GM12878 (cell line): ENCODE results near the gene SBF2. TPM values are rescaled to one million over a fixed set of nuclear protein-coding genes. Genes with fewer than 3 reads are reported as not detected.

ENCODE experiments used
- ATAC-seq: fragments of 200-7000 bp; cut with Tn5 transposase; 3 replicates; pipeline ENCODE4 v1.9.1; 2020; ENCODE audit warnings: mild to moderate bottlenecking, moderate library complexity
- BruUV-seq: library from RNA; stranded (reverse); fragments of 400-500 nt; replicated peaks from 2 replicates; lab custom pipeline; 2021; lab: Mats Ljungman, UMichigan
- CTCF ChIA-PET: fragments of 300-600 bp; sonication (Branson Sonifier 250); formaldehyde crosslinking; extraction: SDS; loops from one replicate; lab custom pipeline; 2021; ENCODE audit warnings: inconsistent platforms; lab: Yijun Ruan, JAX
- POLR2A ChIA-PET: fragments of 350-600 bp; formaldehyde crosslinking; extraction: SDS; loops from one replicate; lab custom pipeline; 2021; ENCODE audit warnings: inconsistent platforms; lab: Charles Lee
- RAD21 ChIA-PET: fragments of 300-600 bp; sonication (Branson Sonifier 250); formaldehyde crosslinking; loops from one replicate; lab custom pipeline; 2023; ENCODE audit warnings: antibody characterized with exemption; ENCODE audit not compliant: unreplicated experiment; lab: Charles Lee
- SMC1A ChIA-PET: fragments of 300-600 bp; sonication (Branson Sonifier 250); formaldehyde crosslinking; loops from one replicate; lab custom pipeline; 2023; ENCODE audit not compliant: unreplicated experiment, uncharacterized antibody; lab: Charles Lee
- DNase-seq: peaks from one replicate; pipeline ENCODE4 v3.0.0-alpha.2; 2011; ENCODE audit warnings: low read depth, low spot score
- FAIRE-seq: peaks from 3 replicates; lab custom pipeline; 2011; peaks lifted over from hg19 to GRCh38; lab: Jason Lieb, UNC
- H2AFZ ChIP-seq: 2 replicates; pipeline ENCODE4 v1.6.0; 2011; ENCODE audit warnings: low read depth, low read length, control low read depth; ENCODE audit not compliant: control insufficient read depth
- H3K27ac ChIP-seq: 2 replicates; pipeline ENCODE4 v1.5.1; 2011; ENCODE audit warnings: control low read depth; ENCODE audit not compliant: control insufficient read depth, insufficient read depth
- H3K27me3 ChIP-seq, 2 experiments: replicated peaks in 1 of 2; 2 replicates each; pipeline versions ENCODE4 v1.6.0 to v1.6.1; 2011; ENCODE audit warnings: low read length in 1 of 2; ENCODE audit not compliant: control insufficient read depth in 2 of 2, insufficient read depth in 2 of 2
- H3K36me3 ChIP-seq, 2 experiments: 2 replicates each; pipeline ENCODE4 v1.5.1; 2011; ENCODE audit warnings: low read length in 1 of 2; ENCODE audit not compliant: control insufficient read depth in 2 of 2, insufficient read depth in 2 of 2
- H3K4me1 ChIP-seq: 2 replicates; pipeline ENCODE4 v1.6.1; 2011; ENCODE audit warnings: mild to moderate bottlenecking, low read length, moderate library complexity, mixed read lengths; ENCODE audit not compliant: control insufficient read depth, insufficient read depth
- H3K4me2 ChIP-seq: 2 replicates; pipeline ENCODE4 v1.6.0; 2011; ENCODE audit warnings: control low read depth; ENCODE audit not compliant: control insufficient read depth, insufficient read depth
- H3K4me3 ChIP-seq: fragments of 200-600 bp; sonication (generic); 2 replicates; pipeline ENCODE4 v1.5.1; 2016
- H3K79me2 ChIP-seq: 2 replicates; pipeline ENCODE4 v1.6.0; 2011; ENCODE audit warnings: low read length; ENCODE audit not compliant: control insufficient read depth, insufficient read depth
- H3K9ac ChIP-seq: 2 replicates; pipeline ENCODE4 v1.8.0; 2011; ENCODE audit warnings: low read length, control low read depth, mixed read lengths; ENCODE audit not compliant: control insufficient read depth, insufficient read depth
- H3K9me3 ChIP-seq: replicated peaks from 3 replicates; pipeline ENCODE4 v1.5.1; 2011; ENCODE audit warnings: mild to moderate bottlenecking, low read length; ENCODE audit not compliant: control insufficient read depth, insufficient read depth
- H4K20me1 ChIP-seq: 2 replicates; pipeline ENCODE4 v1.6.0; 2011; ENCODE audit not compliant: control insufficient read depth, insufficient read depth
- ASH2L ChIP-seq: fragments of 300-600, 200-600 bp; sonication (generic); IDR thresholded peaks from 2 replicates; pipeline ENCODE4 v1.6.1; 2017; ENCODE audit warnings: low read depth, mild to moderate bottlenecking, borderline replicate concordance
- CHD1 ChIP-seq: IDR thresholded peaks from 2 replicates; pipeline ENCODE4 v1.6.1; 2012; ENCODE audit warnings: low read depth, low read length, improper control_type of control experiment
- CREB1 ChIP-seq: IDR thresholded peaks from 2 replicates; pipeline ENCODE4 v1.6.1; 2012; ENCODE audit warnings: low read depth, mild to moderate bottlenecking, inconsistent platforms
- IRF3 ChIP-seq: fragments of 450-650 bp; IDR thresholded peaks from 2 replicates; pipeline ENCODE4 v1.6.1; 2014; ENCODE audit warnings: mild to moderate bottlenecking
- KLF5 ChIP-seq: fragments of 450-650 bp; IDR thresholded peaks from 2 replicates; pipeline ENCODE4 v1.6.1; 2014; ENCODE audit warnings: mild to moderate bottlenecking; ENCODE audit not compliant: partially characterized antibody
- SP1 ChIP-seq: IDR thresholded peaks from one replicate; pipeline ENCODE4 v1.6.1; 2011; ENCODE audit warnings: low read depth, low read length
- ZBTB4 ChIP-seq: fragments of 450-650 bp; formaldehyde crosslinking; IDR thresholded peaks from 2 replicates; pipeline ENCODE4 v1.4.0; 2022; ENCODE audit warnings: mild to moderate bottlenecking, moderate library complexity
- ZSCAN29 ChIP-seq: fragments of 450-650 bp; IDR thresholded peaks from 2 replicates; pipeline ENCODE4 v1.6.1; 2017; ENCODE audit warnings: mild to moderate bottlenecking, moderate library complexity
- whole genome bisulfite sequencing: methylation state at CpG from one replicate; pipeline ENCODE4 v1.1.6; 2016; ENCODE audit warnings: low lambda C conversion rate; ENCODE audit not compliant: insufficient replicate concordance, insufficient coverage; ENCODE audit errors: missing lambda C conversion rate; 5-methylcytosine and 5-hydroxymethylcytosine counted together
- in situ Hi-C: fragments of 300-500 bp; cut with MboI; formaldehyde crosslinking; loops from 9 replicates; pipeline ENCODE4 v1.14.3; 2018; ENCODE audit warnings: mixed read lengths
- intact Hi-C: fragments of 100-400 bp; cut with micrococcal nuclease; formaldehyde crosslinking; loops from one replicate; pipeline ENCODE4 v1.14.2; 2022; ENCODE audit not compliant: unreplicated experiment
- polyA plus RNA-seq, 11 experiments: library from polyadenylated mRNA; depleted of rRNA in 4 of 11; unstranded in 6 of 11; stranded (reverse) in 5 of 11; fragments of >200 nt; fragmentation: Nextera tagmentation in 4 of 11; fragmentation: Illumina TruSeq in 1 of 11; extraction: Ambion mirVana in 4 of 11; extraction: Trizol in 1 of 11; gene quantifications; 1 replicate in 1 of 11; 2 replicates in 10 of 11; pipeline versions ENCODE4 v1.2.1 to v1.2.3, GENCODE V29; 2011 to 2016; ENCODE audit warnings: inconsistent platforms in 2 of 11, missing spikeins in 2 of 11, low read depth in 1 of 11
- total RNA-seq, 4 experiments: library from RNA; depleted of rRNA in 3 of 4; stranded (reverse); fragments of >200 nt in 3 of 4; fragmentation: Illumina TruSeq in 1 of 4; extraction: Trizol in 1 of 4; gene quantifications; 2 replicates each; pipeline versions ENCODE4 v1.2.1 to v1.2.3, GENCODE V29; 2013 to 2021

The SBF2 gene
- total and polyA plus RNA-seq, 10 of the 15 experiments (the other 5 are each of a cell fraction or from before 2014, with no cell fraction given): 0.24 to 2.3 (median 1.1) TPM

GRCh38 chr11:10285148-10285802, 8.7 kb downstream of the SBF2 start (continued):
- TF ChIP-seq ZBTB4: no peak
- no peak for TF ChIP-seq CREB1
- TF ChIP-seq IRF3: no peak
- TF ChIP-seq ZSCAN29: no peak
- no peak for TF ChIP-seq KLF5
- no peak for TF ChIP-seq ASH2L
- no peak for TF ChIP-seq CHD1
- TF ChIP-seq, all 136 proteins: peak for 0

- H3K4me3 ChIP-seq: no peak overlapping the region
- ChIA-PET RAD21 (no interaction called here), SMC1A (interaction anchor here (1.4 kb wide), 1 partner anchor 9 kb away, joined by 3 read pairs; no protein-coding TSS in a partner anchor), POLR2A (no interaction called here), CTCF (interaction anchor here (0.8 to 1.0 kb wide), 3 partner anchors 19 to 40 kb away, joined by 3 to 5 read pairs (median 3); no protein-coding TSS in a partner anchor)
- in situ Hi-C loops: no loop called here
- no peaks in the 10 kb centered on the region for H3K79me2 ChIP-seq
- H3K36me3 ChIP-seq: no peaks in the 10 kb centered on the region
- intact Hi-C loops: loop anchor here (5.0 kb wide), 1 partner anchor 408 kb away; the partner anchor contains the start of gene IRAG1
- no peak for TF ChIP-seq SP1
- no peaks in the 10 kb centered on the region for H3K4me1 ChIP-seq
- H3K27ac ChIP-seq: no peak overlapping the region
- FAIRE-seq (no peak), DNase-seq (no peak), ATAC-seq (no peak)
- no peak overlapping the region for H3K9ac ChIP-seq
- no peak overlapping the region for H3K4me2 ChIP-seq
- no peaks in the 10 kb centered on the region for H3K9me3 ChIP-seq
- H3K27me3 ChIP-seq: peaks cover 3 to 5% of the 10 kb centered on the region in 2 experiments; a peak in 2 of 4 replicates
- H4K20me1 ChIP-seq: no peaks in the 10 kb centered on the region
- H2AFZ ChIP-seq: no peak overlapping the region
- 0% methylated on average over 1 of the region's 1 CpG for WGBS
- no TSS peak for BruUV-seq
Observed at GRCh38 chr11:10283991-10284390, 10.0 kb downstream of the SBF2 start.
